Smooth muscle cell (in vitro differentiated cells): Measurements from ENCODE around the gene CD109. TPM values are rescaled to one million over a fixed set of nuclear protein-coding genes. Genes with fewer than 3 reads are reported as not detected.

ENCODE experiments used
- DNase-seq: peaks from one replicate; lab custom pipeline; 2025; ENCODE audit not compliant: unreplicated experiment; lab: John Stamatoyannopoulos, UW
- H2AFZ ChIP-seq: fragments of 200-600 bp; sonication (generic); 2 replicates; pipeline ENCODE4 v1.6.0; 2016; ENCODE audit warnings: antibody characterized with exemption, low read depth, mild to moderate bottlenecking
- H3F3A ChIP-seq: fragments of 200-600 bp; sonication (generic); 2 replicates; pipeline ENCODE4 v1.6.0; 2017; ENCODE audit warnings: antibody characterized with exemption, low read depth
- H3K27ac ChIP-seq: fragments of 200-600 bp; sonication (generic); 2 replicates; pipeline ENCODE4 v1.5.1; 2016; ENCODE audit warnings: low read depth, mild to moderate bottlenecking
- H3K27me3 ChIP-seq: fragments of 200-600 bp; sonication (generic); 2 replicates; pipeline ENCODE4 v1.6.1; 2016; ENCODE audit warnings: low read depth, mild to moderate bottlenecking
- H3K36me3 ChIP-seq: fragments of 200-600 bp; sonication (generic); 2 replicates; pipeline ENCODE4 v1.5.1; 2016; ENCODE audit warnings: low read depth
- H3K4me1 ChIP-seq: fragments of 200-600 bp; sonication (generic); 2 replicates; pipeline ENCODE4 v1.5.1; 2016; ENCODE audit warnings: low read depth
- H3K4me2 ChIP-seq: fragments of 200-600 bp; sonication (generic); 2 replicates; pipeline ENCODE4 v1.6.0; 2016; ENCODE audit warnings: mild to moderate bottlenecking
- H3K4me3 ChIP-seq: fragments of 200-600 bp; sonication (generic); 2 replicates; pipeline ENCODE4 v1.5.1; 2016; ENCODE audit warnings: mild to moderate bottlenecking
- H3K79me2 ChIP-seq: fragments of 200-600 bp; sonication (generic); 2 replicates; pipeline ENCODE4 v1.6.0; 2016; ENCODE audit warnings: low read depth, mild to moderate bottlenecking
- H3K9ac ChIP-seq: fragments of 200-600 bp; sonication (generic); 2 replicates; pipeline ENCODE4 v1.6.0; 2016; ENCODE audit warnings: low read depth
- H3K9me3 ChIP-seq: fragments of 200-600 bp; sonication (generic); replicated peaks from 2 replicates; pipeline ENCODE4 v1.5.1; 2016; ENCODE audit warnings: low read depth
- H4K20me1 ChIP-seq: fragments of 200-600 bp; sonication (generic); 2 replicates; pipeline ENCODE4 v1.6.0; 2016; ENCODE audit warnings: low read depth
- whole genome bisulfite sequencing: methylation state at CpG from one replicate; pipeline ENCODE4 v1.1.7; 2016; ENCODE audit warnings: low lambda C conversion rate; 5-methylcytosine and 5-hydroxymethylcytosine counted together
- polyA plus RNA-seq: library from polyadenylated mRNA; unstranded; fragments of >200 nt; fragmentation: Nextera tagmentation; extraction: Ambion mirVana; gene quantifications from 2 replicates; pipeline ENCODE4 v1.2.1, GENCODE V29; 2016
- total RNA-seq: library from RNA; depleted of rRNA; stranded (reverse); fragments of >200 nt; gene quantifications from 2 replicates; pipeline ENCODE4 v1.2.3, GENCODE V29; 2014
- TF ChIP-seq, protein P1 (sequence below): fragments of 200-600 bp; sonication (generic); IDR thresholded peaks from 2 replicates; pipeline ENCODE4 v1.5.1; 2017; ENCODE audit warnings: borderline replicate concordance, mild to moderate bottlenecking, antibody characterized with exemption; ENCODE audit not compliant: insufficient read depth, poor library complexity, severe bottlenecking

Gene CD109
- total and polyA plus RNA-seq, 2 experiments from 2014 or later: 7.7 to 28.0 TPM

DNA sequence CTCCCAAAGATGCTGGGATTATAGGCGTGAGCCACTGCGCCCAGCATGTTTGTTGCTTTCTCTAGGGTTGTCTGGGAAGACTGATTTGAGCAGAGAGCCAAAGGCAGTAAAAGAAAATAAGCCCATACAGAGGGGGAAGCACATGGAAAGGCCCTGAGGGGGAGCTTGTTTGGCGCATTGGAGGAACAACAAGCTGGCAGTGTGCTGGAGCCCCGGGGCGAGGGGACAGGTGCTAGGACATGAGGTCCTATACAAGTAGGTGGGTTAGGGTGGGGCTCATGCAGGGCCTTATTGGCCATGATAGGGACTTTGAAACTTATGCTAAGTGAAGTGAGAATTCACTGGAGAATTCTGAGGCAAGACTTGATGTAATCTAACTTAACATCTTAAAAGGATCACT, 35.3 kb downstream of the CD109 start:
- Histone ChIP-seq H2AFZ (no peak overlapping the region), H4K20me1 (no peaks in the 10 kb centered on the region), H3F3A (no peaks in the 10 kb centered on the region), H3K4me2 (no peak overlapping the region), H3K9me3 (no peaks in the 10 kb centered on the region), H3K9ac (no peak overlapping the region), H3K4me3 (no peak overlapping the region), H3K4me1 (no peaks in the 10 kb centered on the region), H3K79me2 (no peaks in the 10 kb centered on the region), H3K27ac (no peak overlapping the region), H3K27me3 (no peaks in the 10 kb centered on the region), H3K36me3 (no peaks in the 10 kb centered on the region)
- TF ChIP-seq, protein P1, sequence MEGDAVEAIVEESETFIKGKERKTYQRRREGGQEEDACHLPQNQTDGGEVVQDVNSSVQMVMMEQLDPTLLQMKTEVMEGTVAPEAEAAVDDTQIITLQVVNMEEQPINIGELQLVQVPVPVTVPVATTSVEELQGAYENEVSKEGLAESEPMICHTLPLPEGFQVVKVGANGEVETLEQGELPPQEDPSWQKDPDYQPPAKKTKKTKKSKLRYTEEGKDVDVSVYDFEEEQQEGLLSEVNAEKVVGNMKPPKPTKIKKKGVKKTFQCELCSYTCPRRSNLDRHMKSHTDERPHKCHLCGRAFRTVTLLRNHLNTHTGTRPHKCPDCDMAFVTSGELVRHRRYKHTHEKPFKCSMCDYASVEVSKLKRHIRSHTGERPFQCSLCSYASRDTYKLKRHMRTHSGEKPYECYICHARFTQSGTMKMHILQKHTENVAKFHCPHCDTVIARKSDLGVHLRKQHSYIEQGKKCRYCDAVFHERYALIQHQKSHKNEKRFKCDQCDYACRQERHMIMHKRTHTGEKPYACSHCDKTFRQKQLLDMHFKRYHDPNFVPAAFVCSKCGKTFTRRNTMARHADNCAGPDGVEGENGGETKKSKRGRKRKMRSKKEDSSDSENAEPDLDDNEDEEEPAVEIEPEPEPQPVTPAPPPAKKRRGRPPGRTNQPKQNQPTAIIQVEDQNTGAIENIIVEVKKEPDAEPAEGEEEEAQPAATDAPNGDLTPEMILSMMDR: no peak
- no peak for DNase-seq
- 95% methylated on average over 5 of the region's 5 CpGs for WGBS

DNA sequence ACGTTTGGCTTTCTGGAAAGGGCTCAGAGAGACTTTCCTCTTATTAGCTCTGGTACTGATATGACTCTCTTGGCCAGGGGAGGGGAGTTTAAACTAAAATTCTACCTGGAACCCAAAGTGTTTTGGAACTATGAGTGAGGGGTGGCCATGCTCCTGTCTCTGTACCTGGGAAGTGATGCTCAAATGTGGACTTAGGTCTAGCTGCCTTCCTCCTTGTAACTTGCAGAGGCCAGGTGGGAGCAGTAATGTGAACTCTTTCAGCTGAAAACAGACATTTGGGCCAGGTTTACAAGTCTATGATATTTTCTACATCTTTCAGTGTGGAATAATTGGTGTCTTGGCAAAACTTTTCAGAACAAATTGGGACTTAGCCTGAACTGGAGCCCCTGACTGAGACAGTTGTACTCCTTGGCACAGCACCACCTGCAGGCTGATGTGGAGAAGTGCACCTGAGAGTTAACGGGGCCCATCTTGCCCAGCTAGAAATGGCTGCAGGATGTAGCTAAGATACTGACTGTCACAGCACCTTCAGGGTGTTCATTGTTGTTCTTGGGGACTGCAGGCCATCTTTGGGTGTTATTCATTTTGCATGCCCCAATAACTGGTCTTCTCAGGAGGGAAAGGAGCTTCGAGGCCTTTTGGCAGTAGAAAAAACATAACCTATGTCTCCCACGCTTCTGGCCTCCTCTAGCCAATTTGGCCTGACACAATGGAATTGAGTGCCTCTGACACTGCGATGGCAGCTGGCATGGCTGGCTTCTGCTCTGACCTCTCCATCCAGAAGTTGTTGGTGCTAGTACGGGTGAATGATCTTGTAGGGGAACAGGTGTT, 37.1 kb downstream of the CD109 start:
- Histone ChIP-seq H3K36me3 (no peaks in the 10 kb centered on the region), H3K4me2 (no peak overlapping the region), H2AFZ (no peak overlapping the region), H3K27ac (no peak overlapping the region), H3K79me2 (no peaks in the 10 kb centered on the region), H3F3A (no peaks in the 10 kb centered on the region), H3K9ac (no peak overlapping the region), H4K20me1 (no peaks in the 10 kb centered on the region), H3K27me3 (no peaks in the 10 kb centered on the region), H3K4me1 (no peaks in the 10 kb centered on the region), H3K9me3 (no peaks in the 10 kb centered on the region), H3K4me3 (no peak overlapping the region)
- DNase-seq: peak; percentile 16
- TF ChIP-seq, protein P1: peak; percentile 90
- 65% methylated on average over 6 of the region's 6 CpGs for WGBS

DNA sequence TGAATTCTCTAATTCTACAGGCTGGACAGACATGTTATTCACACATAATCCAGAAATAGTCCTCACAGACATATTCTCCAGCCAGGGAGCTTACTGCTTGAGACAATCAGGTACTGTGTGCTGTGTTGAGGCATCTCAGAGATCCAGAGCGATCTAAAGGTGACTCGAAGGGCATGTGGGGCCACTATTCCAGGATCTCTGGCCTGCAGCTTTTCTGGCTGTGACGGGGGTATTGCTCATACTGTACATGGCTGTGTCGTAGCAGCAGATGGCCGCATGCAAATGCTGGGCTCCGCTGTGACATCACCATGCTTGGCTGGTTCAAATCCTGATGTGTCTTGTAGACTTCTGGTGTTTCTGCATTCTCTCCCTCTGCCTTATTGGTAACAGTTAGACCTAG, 37.8 kb downstream of the CD109 start:
- Histone ChIP-seq H3F3A (no peaks in the 10 kb centered on the region), H3K9ac (no peak overlapping the region), H3K79me2 (no peaks in the 10 kb centered on the region), H3K4me2 (no peak overlapping the region), H3K9me3 (no peaks in the 10 kb centered on the region), H3K27me3 (no peaks in the 10 kb centered on the region), H3K27ac (no peak overlapping the region), H4K20me1 (no peaks in the 10 kb centered on the region), H3K4me1 (no peaks in the 10 kb centered on the region), H2AFZ (no peak overlapping the region), H3K36me3 (no peaks in the 10 kb centered on the region), H3K4me3 (no peak overlapping the region)
- WGBS: 88% methylated on average over 6 of the region's 6 CpGs
- DNase-seq: no peak
- TF ChIP-seq, protein P1: no peak

DNA sequence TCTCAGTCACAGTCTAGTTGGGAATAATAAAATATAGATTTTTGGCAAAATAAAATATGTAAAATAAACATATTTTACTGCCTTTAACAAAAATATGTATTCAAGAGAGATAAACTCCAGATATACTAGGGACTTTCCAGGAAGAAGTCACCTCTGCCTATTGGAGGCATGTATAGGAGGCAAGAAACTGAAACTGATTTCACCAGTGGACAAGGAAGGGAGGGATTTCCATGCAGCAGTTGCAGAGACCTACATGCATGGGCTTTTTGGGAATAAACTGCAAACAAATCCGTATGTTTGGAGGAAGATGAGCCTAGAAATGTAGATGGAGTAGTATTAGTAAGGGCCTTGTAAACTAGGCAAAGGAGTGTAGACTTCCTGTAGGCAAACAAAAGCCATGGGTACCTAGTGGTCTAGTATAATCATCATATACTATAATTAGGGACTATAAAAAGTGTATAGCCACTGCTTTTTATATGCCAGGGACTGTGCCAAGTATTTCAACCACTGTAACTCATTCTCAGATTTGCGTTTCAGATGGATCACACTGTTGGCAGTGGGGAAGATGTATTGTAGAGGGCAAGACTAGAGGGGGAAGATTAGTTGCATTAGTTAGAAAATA, 38.9 kb downstream of the CD109 start:
- H3K27ac ChIP-seq: no peak overlapping the region
- no peaks in the 10 kb centered on the region for H3K27me3 ChIP-seq
- no peaks in the 10 kb centered on the region for H3F3A ChIP-seq
- 95% methylated on average over 2 of the region's 2 CpGs for WGBS
- no peaks in the 10 kb centered on the region for H3K9me3 ChIP-seq
- no peak overlapping the region for H3K4me2 ChIP-seq
- no peak overlapping the region for H3K4me3 ChIP-seq
- no peak for DNase-seq
- no peaks in the 10 kb centered on the region for H3K36me3 ChIP-seq
- H4K20me1 ChIP-seq: no peaks in the 10 kb centered on the region
- no peak overlapping the region for H2AFZ ChIP-seq
- no peak overlapping the region for H3K9ac ChIP-seq
- no peaks in the 10 kb centered on the region for H3K4me1 ChIP-seq
- TF ChIP-seq, protein P1: no peak
- no peaks in the 10 kb centered on the region for H3K79me2 ChIP-seq
